NCI-H2029 treated with DMSO at 0.1 percent for 48 hours (cell line): Measurements from ENCODE around the gene PAN3.
"Not testable (repeated sequence)": the region's sequence is repeated elsewhere in the genome, so short reads cannot be mapped to it uniquely, and the experiment has no call there.

Source experiments
- DNase-seq: peaks from one replicate; lab custom pipeline; 2025; lab: John Stamatoyannopoulos, UW

Gene PAN3

DNA sequence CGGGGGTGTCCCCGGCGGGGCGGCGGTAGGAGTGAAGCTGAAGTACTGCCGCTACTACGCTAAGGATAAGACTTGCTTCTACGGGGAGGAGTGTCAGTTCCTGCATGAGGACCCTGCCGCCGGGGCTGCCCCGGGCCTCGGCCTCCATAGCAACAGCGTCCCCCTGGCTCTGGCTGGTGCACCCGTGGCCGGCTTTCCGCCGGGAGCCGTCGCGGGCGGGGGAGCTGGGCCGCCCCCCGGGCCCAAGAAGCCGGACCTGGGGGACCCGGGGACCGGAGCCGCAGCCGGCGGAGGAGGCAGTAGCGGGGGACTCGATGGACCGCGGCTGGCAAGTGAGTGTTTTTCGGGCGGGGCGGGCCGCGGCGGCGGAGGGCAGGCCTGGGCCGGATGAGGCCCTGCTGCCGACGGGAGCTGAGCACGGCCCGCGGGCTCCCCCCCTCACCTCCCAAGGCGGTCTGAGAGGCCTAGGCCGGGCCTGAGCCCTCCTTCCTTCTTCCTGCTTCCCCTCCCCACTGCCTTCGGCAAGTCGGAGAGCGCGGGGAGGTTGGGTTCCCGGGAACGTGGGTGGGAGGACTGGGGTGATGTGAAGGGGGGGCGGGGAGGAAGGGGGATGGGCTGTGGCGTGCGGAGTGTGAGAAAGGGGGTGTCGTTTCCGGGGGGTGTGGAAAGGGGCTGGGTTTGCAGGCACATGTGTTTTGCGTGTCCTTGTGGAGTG is 568 bp downstream of the PAN3 start:
- no peak for DNase-seq

DNA sequence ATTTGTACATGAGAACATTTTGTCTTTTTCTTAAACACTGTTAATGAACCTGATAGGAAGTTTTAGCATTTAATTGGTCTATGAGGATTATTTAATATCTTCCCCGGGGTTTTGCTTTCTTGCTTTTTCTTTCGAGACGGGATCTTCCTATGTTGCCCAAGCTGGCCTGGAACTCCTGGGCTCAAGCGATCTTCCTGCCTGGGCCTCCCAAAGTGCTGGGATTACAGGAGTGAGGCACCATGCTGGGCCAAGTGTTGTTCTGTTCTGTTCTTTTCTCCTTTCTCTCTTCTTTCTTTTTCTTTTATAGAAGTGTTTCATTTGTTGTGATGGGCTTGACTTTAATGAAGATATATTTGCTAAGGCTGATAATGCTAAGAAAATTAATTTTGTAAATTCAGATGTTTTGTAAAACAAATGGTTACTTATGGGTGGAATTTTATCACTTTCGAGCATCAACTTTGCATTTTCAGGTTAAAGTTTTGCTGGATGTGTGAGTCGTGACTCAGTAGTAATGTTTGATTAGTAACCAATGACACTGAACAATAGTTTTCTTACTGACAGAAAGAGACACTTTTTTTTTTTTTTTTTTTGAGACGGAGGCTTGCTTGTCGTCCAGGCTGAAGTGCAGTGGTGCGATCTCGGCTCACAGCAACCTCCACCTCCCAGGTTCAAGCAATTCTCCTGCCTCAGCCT is 2.2 kb downstream of the PAN3 start:
- DNase-seq: no peak

DNA sequence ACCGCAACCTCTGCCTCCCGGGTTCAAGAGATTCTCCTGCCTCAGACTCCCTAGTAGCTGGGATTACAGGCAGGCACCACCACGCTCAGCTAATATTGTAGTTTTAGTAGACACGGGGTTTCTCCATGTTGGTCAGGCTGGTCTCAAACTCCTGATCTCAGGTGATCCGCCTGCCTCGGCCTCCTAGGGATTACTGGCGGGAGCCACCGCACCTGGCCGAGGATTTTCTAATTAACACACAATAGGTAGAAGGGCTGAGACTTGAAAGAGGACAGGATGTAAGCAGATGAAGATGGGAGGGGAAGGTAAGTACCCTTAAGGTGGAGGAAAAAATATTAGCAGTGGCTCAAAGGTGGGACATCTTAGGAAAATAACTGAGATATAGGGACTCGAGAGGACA is 3.2 kb downstream of the PAN3 start:
- not testable (repeated sequence) for DNase-seq

DNA sequence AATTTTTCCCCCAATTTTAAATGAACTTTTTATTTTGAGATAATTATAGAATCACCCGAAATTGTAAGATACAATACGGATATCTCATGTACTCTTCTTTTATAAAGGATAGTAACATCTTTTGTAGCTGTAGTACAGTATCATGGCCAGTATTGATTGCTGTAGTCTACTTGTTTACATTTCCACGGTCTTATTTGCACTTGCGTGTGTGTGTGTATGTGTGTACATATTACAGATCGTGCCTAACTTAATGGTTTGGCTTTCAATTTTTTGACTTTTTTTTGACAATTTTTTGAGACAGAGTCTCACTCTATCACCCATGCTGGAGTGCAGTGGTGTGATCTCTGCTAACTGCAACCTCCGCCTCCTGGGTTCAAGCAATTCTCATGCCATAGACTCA is 6.7 kb downstream of the PAN3 start:
- DNase-seq: no peak

DNA sequence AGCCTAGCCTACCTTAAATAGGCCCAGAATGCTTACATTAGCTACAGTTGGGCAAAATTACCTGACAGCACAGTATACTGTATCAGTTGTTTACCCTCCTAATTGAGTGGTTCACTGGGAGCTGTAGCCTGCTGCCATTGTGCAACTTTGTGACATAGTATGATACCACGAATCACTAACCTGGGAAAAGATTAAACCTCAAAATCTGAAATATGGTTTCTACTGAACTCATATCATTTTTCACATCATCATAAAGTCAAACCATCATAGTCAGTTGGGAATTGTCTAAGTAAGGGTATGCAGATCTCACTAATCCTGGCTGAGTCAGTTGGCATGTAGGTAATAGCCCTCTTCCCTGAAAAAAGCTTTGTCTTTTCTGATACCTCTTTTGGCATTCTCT is 9.2 kb downstream of the PAN3 start:
- DNase-seq: no peak

DNA sequence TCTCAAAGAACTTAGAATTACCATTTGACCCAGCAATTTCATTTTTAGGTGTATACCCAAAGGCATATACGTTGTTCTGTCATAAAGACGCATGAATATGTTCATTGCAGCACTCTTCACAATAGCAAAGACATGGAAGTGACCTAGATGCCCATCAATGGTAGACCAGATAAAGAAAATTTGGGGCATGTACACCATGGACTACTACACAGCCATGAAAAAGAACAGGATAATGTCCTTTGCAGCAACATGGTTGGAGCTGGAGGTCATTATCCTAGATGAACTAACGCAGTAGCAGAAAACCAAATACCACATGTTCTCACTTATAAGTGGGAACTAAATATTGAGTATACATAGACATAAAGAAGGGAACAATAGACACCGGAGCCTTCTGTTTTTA is 20.7 kb downstream of the PAN3 start:
- DNase-seq: no peak

DNA sequence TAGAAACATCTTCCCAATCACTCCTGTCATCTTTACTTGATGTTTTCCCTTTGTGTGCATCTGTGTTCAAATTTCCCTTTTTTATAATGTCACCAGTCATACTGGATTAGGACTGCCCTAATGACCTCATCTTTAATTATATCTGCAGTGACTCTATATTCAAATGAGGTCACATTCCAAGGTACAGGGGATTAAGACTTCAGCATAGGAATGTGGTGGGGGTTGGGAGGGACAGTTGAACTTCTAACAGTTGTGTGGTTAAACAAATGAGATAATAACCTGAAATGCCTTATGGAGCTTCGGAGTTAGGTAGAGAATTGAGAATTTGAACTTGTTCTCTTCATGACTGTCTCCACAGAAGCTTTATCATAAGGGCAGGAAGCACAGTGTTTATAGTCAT is 23.0 kb downstream of the PAN3 start:
- DNase-seq: no peak

DNA sequence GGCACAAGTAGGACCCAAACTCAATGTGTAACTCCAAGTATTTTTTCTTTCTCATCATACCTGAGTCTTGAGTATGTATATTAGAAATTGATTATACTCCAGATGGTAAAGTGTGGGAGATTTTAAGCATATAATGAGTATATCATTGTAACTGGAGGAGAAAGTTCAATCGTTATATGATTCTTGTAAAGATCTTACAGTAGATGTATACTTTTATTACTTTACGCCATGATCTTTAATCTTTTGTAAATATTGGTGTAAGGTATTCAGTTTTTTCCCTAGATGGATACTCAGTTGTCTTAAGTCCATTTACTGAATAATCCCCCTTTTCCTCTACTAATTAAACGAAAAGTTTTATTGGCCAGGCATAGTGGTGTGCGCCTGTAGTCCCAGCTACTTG is 25.2 kb downstream of the PAN3 start:
- no peak for DNase-seq

DNA sequence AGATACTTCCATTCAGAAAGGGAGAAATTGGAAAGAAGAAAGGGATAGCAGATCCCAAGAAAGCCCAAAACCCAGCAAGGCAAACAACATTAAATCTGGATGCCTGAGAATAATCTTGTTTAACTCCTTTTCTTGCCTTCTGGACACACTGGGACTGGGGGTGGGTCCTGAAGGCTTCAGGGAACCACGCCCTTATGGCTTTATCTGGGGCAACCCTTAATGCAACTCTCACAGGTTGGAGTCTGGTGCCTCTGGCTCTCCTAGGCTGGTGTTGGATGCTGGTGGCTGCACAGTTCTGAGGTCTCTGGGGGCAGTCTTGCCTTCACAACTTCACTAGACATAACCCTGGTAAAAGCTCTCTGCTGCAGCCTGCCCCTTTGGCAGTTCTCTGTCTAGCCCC is 27.9 kb downstream of the PAN3 start:
- DNase-seq: no peak

DNA sequence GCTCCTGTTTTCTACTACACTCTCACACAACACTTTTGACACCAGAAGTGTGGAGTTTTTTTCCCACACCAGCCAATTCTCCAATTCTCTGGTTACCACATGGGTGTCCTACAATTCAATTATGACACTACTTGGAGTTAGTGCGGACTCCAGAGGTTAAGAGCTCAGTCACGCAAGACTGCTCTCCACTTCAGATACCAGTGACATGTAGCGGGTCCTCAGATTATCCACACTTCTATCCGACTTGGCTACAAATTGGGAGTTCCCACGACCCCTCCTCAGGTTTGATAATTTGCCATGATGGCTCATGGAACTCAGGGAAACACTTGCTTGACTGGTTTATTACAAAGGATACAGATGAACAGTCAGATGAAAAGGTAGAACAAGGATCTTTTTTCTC is 32.9 kb downstream of the PAN3 start:
- DNase-seq: no peak

DNA sequence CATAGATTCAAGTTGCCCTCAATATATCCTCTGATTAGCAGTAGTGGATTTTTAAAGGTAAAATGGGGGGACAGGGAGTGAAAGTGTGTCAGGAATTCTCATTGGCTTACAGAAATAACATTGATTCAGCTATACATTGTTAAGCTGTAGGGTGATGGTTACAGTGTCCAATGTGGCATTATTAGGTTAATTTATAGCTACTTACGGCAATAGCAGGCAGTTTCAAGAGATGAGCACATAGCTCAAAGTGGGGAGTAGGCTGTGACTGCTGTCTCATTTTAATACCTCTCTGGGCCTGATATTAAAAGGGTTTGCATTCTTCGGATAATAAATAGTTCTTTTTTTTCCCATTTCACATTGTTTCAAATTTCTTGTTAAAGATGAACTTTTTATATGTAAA is 34.6 kb downstream of the PAN3 start:
- no peak for DNase-seq

DNA sequence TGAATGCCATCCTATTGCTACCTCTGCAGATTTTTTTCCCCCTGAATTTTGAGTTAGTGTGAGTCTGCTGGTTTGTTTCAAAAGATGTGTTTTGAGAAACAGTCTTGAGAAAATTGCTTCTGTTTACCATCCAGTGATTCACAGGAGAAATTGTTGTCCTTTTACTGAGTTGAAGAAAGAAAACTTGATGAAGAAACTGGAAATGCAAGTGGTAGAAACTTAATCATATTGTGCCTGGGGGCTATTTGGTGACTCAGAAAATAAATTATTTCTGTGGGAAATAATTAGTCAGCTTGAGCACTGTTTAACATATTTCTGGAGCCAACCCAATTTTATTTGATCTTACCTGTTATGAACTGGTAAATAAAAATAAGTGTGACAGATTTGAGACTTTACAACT is 35.4 kb downstream of the PAN3 start:
- DNase-seq: no peak

DNA sequence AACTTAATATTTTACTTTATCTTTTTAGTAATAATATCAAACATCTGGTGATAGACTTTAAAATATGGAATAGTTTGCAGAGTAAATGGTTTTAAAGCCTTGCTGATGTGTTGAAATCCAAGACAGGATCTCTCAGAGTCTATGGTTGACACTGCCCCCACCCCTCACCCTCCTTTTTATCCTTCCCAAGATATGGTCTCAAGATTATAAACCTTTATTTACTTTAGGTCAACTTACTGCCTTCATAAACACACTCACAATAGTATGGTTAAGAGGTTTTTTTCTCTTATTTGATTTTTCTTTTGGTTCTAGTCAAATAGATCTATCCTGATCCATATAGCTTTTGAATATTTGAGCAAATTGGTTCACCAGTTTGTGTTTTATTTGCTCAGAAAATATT is 39.0 kb downstream of the PAN3 start:
- no peak for DNase-seq

DNA sequence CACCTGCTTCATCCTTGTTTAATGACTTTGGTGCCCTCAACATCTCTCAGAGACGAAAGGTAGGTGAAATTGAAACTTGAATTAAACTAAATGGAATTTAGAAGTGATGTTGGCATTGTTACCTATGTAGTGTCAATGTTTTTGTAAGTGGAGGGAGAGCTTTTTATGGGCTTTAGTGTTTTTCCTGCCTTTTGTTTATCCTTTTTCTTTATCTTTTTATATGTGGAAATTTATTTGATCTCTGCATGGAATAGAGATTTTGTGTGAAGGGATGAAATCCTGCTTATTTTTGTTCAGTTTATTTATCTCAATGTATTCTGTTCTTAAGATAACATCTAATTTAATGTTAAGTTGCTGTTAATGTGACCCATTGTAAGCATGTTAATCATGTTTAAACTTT is 39.5 kb downstream of the PAN3 start:
- DNase-seq: no peak

DNA sequence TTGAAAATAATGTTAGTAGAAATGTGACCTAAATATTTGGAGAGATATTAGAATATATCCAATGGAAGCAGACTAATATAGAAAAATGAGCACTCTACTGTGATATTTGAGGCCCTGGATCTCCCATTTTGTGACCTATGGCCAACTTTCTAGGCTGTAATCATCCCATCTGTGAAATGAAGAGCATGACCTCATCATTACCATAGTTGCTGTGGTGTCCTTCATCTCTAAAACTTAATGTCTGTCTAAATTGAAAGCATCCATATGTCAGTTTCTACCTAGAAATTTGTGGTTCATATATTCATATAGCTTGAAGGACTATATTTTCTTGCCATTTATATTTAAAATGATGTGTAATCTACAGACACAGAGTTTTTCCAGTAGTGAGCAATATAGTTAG is 41.6 kb downstream of the PAN3 start:
- DNase-seq: no peak

DNA sequence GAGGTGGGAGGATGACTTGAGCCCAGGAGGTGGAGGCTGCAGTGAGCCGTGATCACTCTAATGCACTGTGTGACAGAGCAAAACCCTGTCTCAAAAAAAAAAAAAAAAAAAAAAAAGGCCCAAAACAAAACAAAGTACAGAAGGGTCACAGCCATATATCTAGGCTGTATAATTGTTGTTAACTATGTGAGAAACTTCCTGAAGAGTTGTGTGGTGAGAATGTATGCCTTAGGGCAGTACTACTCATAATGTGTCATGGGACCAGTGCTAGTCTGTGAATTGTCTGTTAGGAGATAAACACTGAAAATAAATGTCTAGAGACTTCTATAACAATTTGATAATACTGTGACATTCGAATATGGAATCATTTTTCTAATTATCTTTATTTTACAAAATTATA is 43.1 kb downstream of the PAN3 start:
- DNase-seq: no peak

DNA sequence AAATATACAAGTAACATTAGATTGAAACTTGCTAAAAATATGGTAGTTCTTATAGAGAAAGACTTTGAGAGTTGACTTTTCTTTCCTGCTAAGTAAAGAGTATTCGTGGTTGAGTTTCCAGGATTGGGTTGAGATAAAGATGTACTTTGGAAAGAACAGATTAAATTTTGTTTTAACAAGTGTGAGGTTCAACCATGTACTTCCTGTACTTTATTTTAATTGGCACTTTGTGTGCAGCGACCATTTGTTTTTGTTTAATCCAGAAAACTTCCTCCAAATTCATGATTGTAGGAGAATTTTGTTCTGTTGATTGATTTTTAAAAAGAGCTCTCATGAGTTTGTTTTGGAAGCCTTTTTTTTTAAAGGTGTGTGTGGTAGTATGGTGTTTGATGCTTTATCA is 46.9 kb downstream of the PAN3 start:
- DNase-seq: no peak

DNA sequence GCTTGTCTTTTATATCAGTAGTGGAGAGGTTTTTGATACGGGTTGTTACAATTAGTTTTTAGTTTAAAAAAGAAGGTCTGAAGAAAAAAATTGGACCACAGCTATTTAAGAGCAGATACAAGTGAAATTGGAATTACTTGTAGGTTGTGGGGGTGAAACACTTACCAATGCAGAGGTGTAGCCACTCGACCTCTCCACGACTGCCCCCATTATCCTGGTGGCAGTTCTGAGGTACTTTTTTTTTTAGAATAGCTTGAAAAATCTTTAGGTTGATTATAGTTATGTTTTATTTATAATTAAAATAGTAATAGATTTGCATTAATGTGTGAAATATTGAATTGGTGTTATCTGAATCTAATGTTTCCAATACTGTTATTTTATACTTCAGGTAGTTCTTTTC is 60.7 kb downstream of the PAN3 start:
- DNase-seq: no peak

DNA sequence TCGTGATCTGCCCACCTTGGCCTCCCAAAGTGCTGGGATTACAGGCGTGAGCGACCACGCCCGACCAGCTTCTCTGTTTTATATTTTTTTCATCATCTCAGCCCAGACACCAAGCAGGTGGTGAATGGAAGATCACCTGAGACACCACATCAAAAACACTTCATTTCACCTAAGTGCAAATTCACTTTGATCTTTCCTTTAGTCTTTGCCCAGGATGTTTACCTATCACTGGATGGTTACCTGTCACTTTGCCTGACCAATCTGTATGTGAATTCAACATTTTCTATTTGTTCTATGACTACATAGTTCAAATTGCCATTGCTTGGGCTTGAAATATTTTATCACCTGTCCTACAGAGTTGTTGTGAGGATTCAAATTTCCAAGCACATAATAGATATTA is 65.7 kb downstream of the PAN3 start:
- DNase-seq: peak; percentile 4

DNA sequence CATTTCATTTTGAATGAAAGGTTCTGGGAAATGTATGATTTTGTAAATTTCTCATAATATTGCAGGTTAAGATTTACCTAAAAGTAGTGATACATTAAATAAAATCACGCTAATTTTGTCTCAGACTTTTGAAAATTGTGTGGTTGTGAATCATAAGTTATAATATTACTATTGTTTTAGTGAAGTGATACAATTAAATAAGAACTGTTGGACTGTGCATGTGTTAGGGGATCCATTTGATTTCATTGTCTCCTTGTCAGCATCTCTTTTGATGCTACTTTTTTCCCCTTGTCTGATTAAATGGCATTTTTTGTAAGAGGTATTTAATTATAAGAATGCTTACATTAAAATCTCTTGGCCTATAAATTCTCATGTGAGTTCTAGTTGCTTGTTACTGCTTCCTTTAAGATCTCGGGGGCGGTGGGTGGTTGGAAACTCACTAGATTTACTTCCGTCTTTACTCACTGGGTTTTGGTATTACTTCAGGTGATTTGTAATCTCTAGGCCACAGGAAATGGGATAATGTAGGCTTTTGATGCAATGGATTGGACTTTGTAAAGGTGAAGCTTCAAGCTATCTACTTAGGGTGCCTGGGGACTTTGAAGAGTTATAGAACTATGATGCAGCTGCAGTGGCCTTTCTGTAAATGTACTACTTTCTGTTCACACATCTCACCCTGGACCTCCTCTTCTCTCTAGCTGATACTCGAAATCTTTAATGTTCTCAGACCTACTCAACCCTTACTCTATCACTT is 66.5 kb downstream of the PAN3 start:
- no peak for DNase-seq

DNA sequence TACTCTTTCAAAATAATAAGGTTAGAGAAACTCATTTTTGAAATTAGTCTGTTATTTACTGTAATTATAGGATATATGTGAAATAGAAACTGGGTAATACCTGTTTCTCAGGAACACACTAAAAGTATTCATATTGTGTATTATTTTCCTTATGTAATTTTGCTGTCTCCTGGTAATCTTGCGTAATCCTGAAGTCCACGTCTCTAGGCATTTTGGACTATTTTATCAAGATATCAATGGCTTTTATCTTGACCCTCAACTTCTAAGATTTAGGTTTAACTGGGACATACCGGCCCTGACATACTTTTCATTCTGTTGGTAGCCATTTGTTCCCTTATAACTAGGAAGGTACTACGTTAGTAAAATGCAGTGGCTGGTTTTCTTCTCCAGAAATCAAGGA is 80.3 kb downstream of the PAN3 start:
- DNase-seq: no peak

DNA sequence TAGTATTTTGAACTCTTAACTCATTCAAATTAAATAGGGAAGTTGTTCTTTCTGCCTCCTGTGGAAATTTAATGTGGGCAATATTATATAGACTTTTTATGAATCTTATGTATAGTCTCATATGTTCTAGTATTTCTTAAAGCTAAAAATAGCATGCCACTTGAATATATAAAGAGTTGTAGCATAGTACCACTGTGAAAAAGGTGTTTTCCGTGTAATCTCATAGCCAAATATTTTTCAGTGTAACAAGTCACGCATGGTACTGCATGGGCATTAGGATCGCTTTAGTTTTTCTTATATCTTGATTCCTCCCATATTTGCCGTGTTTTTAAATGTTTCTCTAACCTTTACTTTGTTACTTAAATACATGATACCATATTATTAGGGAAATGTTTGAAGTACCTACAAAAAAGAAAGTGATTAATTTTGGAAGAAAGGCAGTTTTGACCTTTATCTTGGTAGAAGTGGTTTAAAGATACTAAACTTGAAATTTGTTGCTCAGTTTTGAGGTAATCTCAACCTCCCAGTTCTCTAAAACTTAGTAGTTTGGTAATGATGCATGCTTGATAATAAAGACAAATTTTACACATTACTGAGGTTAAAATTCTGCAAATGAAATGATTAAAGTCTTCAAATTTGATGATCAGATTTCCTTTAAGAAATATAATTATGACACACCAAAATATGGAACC is 81.2 kb downstream of the PAN3 start:
- no peak for DNase-seq

DNA sequence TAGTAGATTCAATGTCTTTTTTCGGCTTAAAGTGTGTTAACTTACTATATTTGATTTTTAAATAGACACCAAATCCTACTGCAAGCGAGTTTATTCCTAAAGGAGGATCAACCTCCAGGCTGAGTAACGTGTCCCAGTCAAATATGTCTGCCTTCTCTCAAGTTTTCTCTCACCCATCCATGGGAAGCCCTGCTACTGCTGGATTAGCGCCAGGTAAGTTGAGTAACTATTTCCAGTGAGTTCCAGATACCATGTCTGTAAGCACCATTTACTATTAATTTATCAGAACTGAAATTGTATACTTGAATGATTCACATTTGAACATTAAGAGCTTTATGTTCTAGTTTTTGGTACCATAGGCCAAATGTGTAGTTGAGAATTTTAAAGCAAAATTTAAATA is 81.8 kb downstream of the PAN3 start:
- DNase-seq: no peak
